RWPE2 (cell line): ENCODE results near the gene AEBP1.
A peak's percentile ranks its signal among the peaks of the same experiment; 100 is the strongest.

Experiments
- ATAC-seq: fragments of 200-7000 bp; cut with Tn5 transposase; 3 replicates; pipeline ENCODE4 v1.9.1; 2021; ENCODE audit warnings: low read depth
- DNase-seq: peaks from one replicate; pipeline ENCODE4 v3.0.0-alpha.2; 2020; ENCODE audit warnings: low spot score
- H3K27ac ChIP-seq: fragments of 450-650 bp; 2 replicates; pipeline ENCODE4 v1.5.1; 2017; ENCODE audit warnings: mild to moderate bottlenecking; ENCODE audit not compliant: poor library complexity, severe bottlenecking
- H3K27me3 ChIP-seq: fragments of 250-450 bp; sonication (Bioruptor Pico); 2 replicates; pipeline ENCODE4 v1.5.1; 2021; ENCODE audit warnings: mild to moderate bottlenecking, moderate library complexity; ENCODE audit not compliant: insufficient read depth, poor library complexity, severe bottlenecking
- H3K36me3 ChIP-seq: fragments of 250-450 bp; sonication (Bioruptor Pico); 2 replicates; pipeline ENCODE4 v1.5.1; 2020; ENCODE audit warnings: low read depth, mild to moderate bottlenecking, moderate library complexity
- H3K4me1 ChIP-seq: fragments of 250-450 bp; sonication (Bioruptor Pico); 2 replicates; pipeline ENCODE4 v1.5.1; 2021; ENCODE audit warnings: mild to moderate bottlenecking, moderate library complexity; ENCODE audit not compliant: insufficient read depth, poor library complexity, severe bottlenecking
- H3K4me3 ChIP-seq: fragments of 250-450 bp; sonication (Bioruptor Pico); 2 replicates; pipeline ENCODE4 v1.5.1; 2021; ENCODE audit warnings: mild to moderate bottlenecking, moderate library complexity; ENCODE audit not compliant: severe bottlenecking
- H3K9me3 ChIP-seq: fragments of 250-450 bp; sonication (Bioruptor Pico); 2 replicates; pipeline ENCODE4 v1.5.1; 2021; ENCODE audit warnings: mild to moderate bottlenecking, moderate library complexity; ENCODE audit not compliant: severe bottlenecking
- TF ChIP-seq, protein P1 (sequence below): fragments of 450-650 bp; IDR thresholded peaks from one replicate; pipeline ENCODE4 v1.5.1; 2017; ENCODE audit warnings: mild to moderate bottlenecking, moderate library complexity; ENCODE audit not compliant: poor library complexity, severe bottlenecking

The AEBP1 gene

DNA sequence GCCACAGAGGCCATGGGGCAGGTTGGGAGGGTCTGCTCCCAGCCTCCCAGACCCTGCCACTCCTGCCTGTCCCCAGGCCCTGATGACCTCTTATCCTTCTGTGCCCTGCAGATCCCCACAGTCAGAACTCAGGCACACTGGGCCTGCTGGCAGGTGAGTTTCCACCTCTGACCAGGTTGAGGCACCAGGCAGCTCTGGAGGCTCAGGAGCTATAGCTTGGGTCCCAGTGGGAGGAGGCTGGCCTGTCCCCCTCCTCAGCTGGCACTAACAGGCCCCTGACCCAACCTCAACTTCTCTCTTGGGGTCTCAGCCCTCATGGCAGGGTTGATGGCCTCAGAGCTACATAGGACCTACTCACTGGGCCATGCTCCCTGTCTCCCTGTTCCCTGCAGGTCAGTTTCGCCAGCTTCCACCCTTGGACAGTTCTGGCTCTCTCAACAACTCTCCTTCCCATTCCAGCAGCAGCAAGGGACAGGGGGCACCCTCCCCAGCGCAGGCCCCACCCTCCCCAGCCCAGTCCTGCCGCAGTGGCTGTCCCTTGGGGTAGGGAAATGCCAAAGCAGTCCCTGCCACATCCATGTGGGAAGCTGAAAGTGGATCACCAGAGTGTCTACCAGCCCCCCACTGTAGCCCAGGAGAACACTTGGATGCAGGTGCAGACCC lies 2.7 kb upstream of the AEBP1 start:
- peak overlapping the region; percentile 19 for H3K27ac ChIP-seq

DNA sequence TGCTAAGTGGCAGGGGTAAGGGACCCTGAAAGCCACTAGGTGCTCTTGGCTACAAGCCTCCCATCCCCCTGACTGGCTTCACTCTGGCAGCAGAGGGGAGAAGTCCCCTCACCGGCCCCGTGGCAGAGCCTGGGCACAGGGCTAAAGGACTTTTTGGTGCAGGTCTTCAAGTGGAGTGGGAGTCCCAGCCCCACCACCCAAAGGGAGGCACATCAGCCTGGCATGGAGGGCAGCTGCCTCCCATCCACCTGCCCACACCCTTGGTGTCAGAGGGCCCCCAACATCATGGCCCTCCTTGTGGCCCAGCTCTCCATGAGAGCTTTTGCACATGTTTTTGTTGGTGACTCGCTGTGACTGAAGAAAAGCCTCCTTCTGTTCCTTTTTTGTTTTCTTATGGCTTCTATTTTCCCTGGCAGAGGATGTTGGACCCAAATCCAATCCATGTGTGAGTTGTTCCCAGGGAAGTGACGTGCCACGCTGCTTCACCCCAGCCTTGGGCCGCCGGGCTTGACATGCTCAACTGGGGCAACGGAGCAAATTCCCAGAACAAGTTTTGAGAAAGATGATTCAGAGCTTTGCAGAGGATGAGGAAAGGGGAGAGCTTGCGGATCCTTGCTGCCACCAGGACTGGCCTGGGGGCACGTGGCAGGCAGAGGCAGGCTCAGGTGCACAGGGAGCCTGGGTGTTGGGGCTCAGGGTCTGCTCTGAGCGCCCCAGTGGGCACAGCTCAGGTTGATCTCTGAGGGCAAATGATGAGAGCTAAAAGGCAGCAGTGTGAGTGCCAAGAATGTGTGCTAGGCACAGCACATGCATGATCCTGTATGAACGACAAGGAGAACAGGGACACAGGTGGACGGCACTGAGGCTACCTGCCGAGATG lies 1.9 kb upstream of the AEBP1 start:
- no peak overlapping the region for H3K4me3 ChIP-seq
- TF ChIP-seq, protein P1, sequence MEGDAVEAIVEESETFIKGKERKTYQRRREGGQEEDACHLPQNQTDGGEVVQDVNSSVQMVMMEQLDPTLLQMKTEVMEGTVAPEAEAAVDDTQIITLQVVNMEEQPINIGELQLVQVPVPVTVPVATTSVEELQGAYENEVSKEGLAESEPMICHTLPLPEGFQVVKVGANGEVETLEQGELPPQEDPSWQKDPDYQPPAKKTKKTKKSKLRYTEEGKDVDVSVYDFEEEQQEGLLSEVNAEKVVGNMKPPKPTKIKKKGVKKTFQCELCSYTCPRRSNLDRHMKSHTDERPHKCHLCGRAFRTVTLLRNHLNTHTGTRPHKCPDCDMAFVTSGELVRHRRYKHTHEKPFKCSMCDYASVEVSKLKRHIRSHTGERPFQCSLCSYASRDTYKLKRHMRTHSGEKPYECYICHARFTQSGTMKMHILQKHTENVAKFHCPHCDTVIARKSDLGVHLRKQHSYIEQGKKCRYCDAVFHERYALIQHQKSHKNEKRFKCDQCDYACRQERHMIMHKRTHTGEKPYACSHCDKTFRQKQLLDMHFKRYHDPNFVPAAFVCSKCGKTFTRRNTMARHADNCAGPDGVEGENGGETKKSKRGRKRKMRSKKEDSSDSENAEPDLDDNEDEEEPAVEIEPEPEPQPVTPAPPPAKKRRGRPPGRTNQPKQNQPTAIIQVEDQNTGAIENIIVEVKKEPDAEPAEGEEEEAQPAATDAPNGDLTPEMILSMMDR = no peak
- H3K27me3 ChIP-seq = no peaks in the 10 kb centered on the region
- H3K9me3 ChIP-seq = no peaks in the 10 kb centered on the region
- peaks cover 16% of the 10 kb centered on the region for H3K4me1 ChIP-seq
- DNase-seq = no peak
- H3K36me3 ChIP-seq = no peaks in the 10 kb centered on the region
- H3K27ac ChIP-seq = peak overlapping the region; percentile 19
- ATAC-seq = peak; percentile 57

More for the DNA sequence above, 2.7 kb upstream of the AEBP1 start:
- Histone ChIP-seq H3K27me3 (no peaks in the 10 kb centered on the region), H3K36me3 (no peaks in the 10 kb centered on the region), H3K4me1 (peaks cover 16% of the 10 kb centered on the region), H3K4me3 (no peak overlapping the region), H3K9me3 (no peaks in the 10 kb centered on the region)
- TF ChIP-seq, protein P1 = no peak
- no peak for ATAC-seq
- no peak for DNase-seq

DNA sequence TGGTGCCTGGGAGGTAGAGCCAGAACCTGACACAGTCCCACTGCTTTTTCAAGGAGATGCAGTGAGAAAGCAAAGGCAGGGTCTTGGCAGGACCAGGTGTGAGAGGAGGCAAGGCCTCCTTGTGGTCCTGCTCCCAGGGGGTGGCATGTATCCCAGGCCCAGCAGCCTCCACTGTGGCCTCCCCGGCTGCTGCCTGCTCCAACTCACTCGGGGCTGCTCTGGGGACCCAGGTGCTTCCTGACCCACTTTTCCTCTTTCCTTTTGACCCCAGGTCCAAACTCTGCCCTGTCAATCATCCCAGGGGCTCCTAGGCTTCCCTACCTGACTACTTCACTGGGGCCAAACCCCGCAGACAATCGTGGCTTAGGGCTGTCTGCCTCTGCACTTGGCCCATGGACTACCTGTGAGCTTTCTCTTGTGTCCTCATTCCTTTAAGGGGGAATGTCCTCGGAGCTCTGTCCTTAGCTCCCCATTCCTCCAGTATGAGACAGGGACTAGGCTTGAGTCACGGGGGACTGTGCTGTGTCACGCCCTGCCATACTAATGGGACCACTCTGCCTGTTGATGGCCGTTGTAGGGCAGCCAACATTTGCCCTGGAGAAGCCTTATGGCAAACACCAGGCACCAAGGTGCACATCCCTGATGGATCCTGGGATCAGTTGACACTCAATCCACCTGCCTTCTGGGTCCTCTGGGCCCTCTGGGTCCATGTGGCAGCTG lies 1.1 kb upstream of the AEBP1 start:
- H3K4me1 ChIP-seq = peaks cover 16% of the 10 kb centered on the region
- H3K27ac ChIP-seq = peak overlapping the region; percentile 19
- TF ChIP-seq, protein P1 = no peak
- H3K27me3 ChIP-seq = no peaks in the 10 kb centered on the region
- H3K9me3 ChIP-seq = no peaks in the 10 kb centered on the region
- no peak overlapping the region for H3K4me3 ChIP-seq
- DNase-seq = no peak
- H3K36me3 ChIP-seq = no peaks in the 10 kb centered on the region
- ATAC-seq = peak; percentile 17; the same call in 2 of the 3 replicates

DNA sequence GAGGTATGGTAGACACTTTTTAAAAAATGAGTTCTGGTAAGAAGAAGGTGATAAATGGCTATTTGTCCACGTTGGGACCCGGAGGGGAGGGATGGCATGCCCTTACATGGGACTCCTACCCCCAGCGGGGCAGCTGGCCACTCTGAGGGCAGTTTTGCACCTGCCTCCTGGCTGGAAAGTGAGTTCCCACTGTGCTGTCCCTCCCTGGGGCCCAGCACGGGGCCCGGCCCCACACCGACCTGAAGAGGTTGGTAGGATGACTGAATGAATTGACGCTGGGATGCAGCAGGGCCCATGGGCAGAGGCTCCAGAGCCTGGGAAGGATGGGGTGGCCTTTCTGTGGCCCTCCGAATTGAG lies 601 bp upstream of the AEBP1 start:
- Histone ChIP-seq H3K27me3 (no peaks in the 10 kb centered on the region), H3K36me3 (no peaks in the 10 kb centered on the region), H3K4me3 (no peak overlapping the region), H3K4me1 (peaks cover 16% of the 10 kb centered on the region), H3K9me3 (no peaks in the 10 kb centered on the region), H3K27ac (no peak overlapping the region)
- TF ChIP-seq, protein P1 = no peak
- no peak for DNase-seq
- no peak for ATAC-seq
